GM12878 (cell line): ENCODE results near the gene OPTC. TPM values are rescaled to one million over a fixed set of nuclear protein-coding genes. Genes with fewer than 3 reads are reported as not detected.

ENCODE experiments used
- ATAC-seq: fragments of 200-7000 bp; cut with Tn5 transposase; 3 replicates; pipeline ENCODE4 v1.9.1; 2020; ENCODE audit warnings: mild to moderate bottlenecking, moderate library complexity
- BruUV-seq: library from RNA; stranded (reverse); fragments of 400-500 nt; replicated peaks from 2 replicates; lab custom pipeline; 2021; lab: Mats Ljungman, UMichigan
- CTCF ChIA-PET: fragments of 300-600 bp; sonication (Branson Sonifier 250); formaldehyde crosslinking; extraction: SDS; loops from one replicate; lab custom pipeline; 2021; ENCODE audit warnings: inconsistent platforms; lab: Yijun Ruan, JAX
- POLR2A ChIA-PET: fragments of 350-600 bp; formaldehyde crosslinking; extraction: SDS; loops from one replicate; lab custom pipeline; 2021; ENCODE audit warnings: inconsistent platforms; lab: Charles Lee
- RAD21 ChIA-PET: fragments of 300-600 bp; sonication (Branson Sonifier 250); formaldehyde crosslinking; loops from one replicate; lab custom pipeline; 2023; ENCODE audit warnings: antibody characterized with exemption; ENCODE audit not compliant: unreplicated experiment; lab: Charles Lee
- SMC1A ChIA-PET: fragments of 300-600 bp; sonication (Branson Sonifier 250); formaldehyde crosslinking; loops from one replicate; lab custom pipeline; 2023; ENCODE audit not compliant: unreplicated experiment, uncharacterized antibody; lab: Charles Lee
- DNase-seq: peaks from one replicate; pipeline ENCODE4 v3.0.0-alpha.2; 2011; ENCODE audit warnings: low read depth, low spot score
- FAIRE-seq: peaks from 3 replicates; lab custom pipeline; 2011; peaks lifted over from hg19 to GRCh38; lab: Jason Lieb, UNC
- H2AFZ ChIP-seq: 2 replicates; pipeline ENCODE4 v1.6.0; 2011; ENCODE audit warnings: low read depth, low read length, control low read depth; ENCODE audit not compliant: control insufficient read depth
- H3K27ac ChIP-seq: 2 replicates; pipeline ENCODE4 v1.5.1; 2011; ENCODE audit warnings: control low read depth; ENCODE audit not compliant: control insufficient read depth, insufficient read depth
- H3K27me3 ChIP-seq, 2 experiments: replicated peaks in 1 of 2; 2 replicates each; pipeline versions ENCODE4 v1.6.0 to v1.6.1; 2011; ENCODE audit warnings: low read length in 1 of 2; ENCODE audit not compliant: control insufficient read depth in 2 of 2, insufficient read depth in 2 of 2
- H3K36me3 ChIP-seq, 2 experiments: 2 replicates each; pipeline ENCODE4 v1.5.1; 2011; ENCODE audit warnings: low read length in 1 of 2; ENCODE audit not compliant: control insufficient read depth in 2 of 2, insufficient read depth in 2 of 2
- H3K4me1 ChIP-seq: 2 replicates; pipeline ENCODE4 v1.6.1; 2011; ENCODE audit warnings: mild to moderate bottlenecking, low read length, moderate library complexity, mixed read lengths; ENCODE audit not compliant: control insufficient read depth, insufficient read depth
- H3K4me2 ChIP-seq: 2 replicates; pipeline ENCODE4 v1.6.0; 2011; ENCODE audit warnings: control low read depth; ENCODE audit not compliant: control insufficient read depth, insufficient read depth
- H3K4me3 ChIP-seq: fragments of 200-600 bp; sonication (generic); 2 replicates; pipeline ENCODE4 v1.5.1; 2016
- H3K79me2 ChIP-seq: 2 replicates; pipeline ENCODE4 v1.6.0; 2011; ENCODE audit warnings: low read length; ENCODE audit not compliant: control insufficient read depth, insufficient read depth
- H3K9ac ChIP-seq: 2 replicates; pipeline ENCODE4 v1.8.0; 2011; ENCODE audit warnings: low read length, control low read depth, mixed read lengths; ENCODE audit not compliant: control insufficient read depth, insufficient read depth
- H3K9me3 ChIP-seq: replicated peaks from 3 replicates; pipeline ENCODE4 v1.5.1; 2011; ENCODE audit warnings: mild to moderate bottlenecking, low read length; ENCODE audit not compliant: control insufficient read depth, insufficient read depth
- H4K20me1 ChIP-seq: 2 replicates; pipeline ENCODE4 v1.6.0; 2011; ENCODE audit not compliant: control insufficient read depth, insufficient read depth
- BCLAF1 ChIP-seq: fragments of 450-650 bp; IDR thresholded peaks from 2 replicates; pipeline ENCODE4 v1.6.1; 2017; ENCODE audit warnings: antibody characterized with exemption, mild to moderate bottlenecking, moderate library complexity
- CBX5 ChIP-seq: sonication (generic); IDR thresholded peaks from 2 replicates; pipeline ENCODE4 v1.6.1; 2016; ENCODE audit warnings: low read depth, moderate library complexity, mild to moderate bottlenecking, inconsistent platforms
- HDGF ChIP-seq: fragments of 450-650 bp; IDR thresholded peaks from 2 replicates; pipeline ENCODE4 v1.6.1; 2016; ENCODE audit warnings: antibody characterized with exemption
- MEF2A ChIP-seq: IDR thresholded peaks from 2 replicates; pipeline ENCODE4 v1.6.1; 2011; ENCODE audit warnings: low read depth, mild to moderate bottlenecking, low read length, moderate library complexity; ENCODE audit not compliant: insufficient read depth
- NR2C2 ChIP-seq: IDR thresholded peaks from 2 replicates; pipeline ENCODE4 v1.6.1; 2011; ENCODE audit warnings: borderline replicate concordance, low read depth; ENCODE audit not compliant: control insufficient read depth, insufficient read length
- PML ChIP-seq: IDR thresholded peaks from 2 replicates; pipeline ENCODE4 v1.6.1; 2012; ENCODE audit warnings: low read length, inconsistent platforms
- SMAD5 ChIP-seq: IDR thresholded peaks from 2 replicates; pipeline ENCODE4 v1.6.1; 2016; ENCODE audit warnings: antibody characterized with exemption, low read depth
- SREBF1 ChIP-seq: IDR thresholded peaks from 2 replicates; pipeline ENCODE4 v1.6.1; 2012; ENCODE audit warnings: mild to moderate bottlenecking, low read length
- YBX1 ChIP-seq: fragments of 450-650 bp; IDR thresholded peaks from 2 replicates; pipeline ENCODE4 v1.6.1; 2016; ENCODE audit warnings: antibody characterized with exemption
- ZBTB40 ChIP-seq: fragments of 450-650 bp; IDR thresholded peaks from 2 replicates; pipeline ENCODE4 v1.6.1; 2016; ENCODE audit warnings: mild to moderate bottlenecking, moderate library complexity, borderline replicate concordance
- ZNF274 ChIP-seq: IDR thresholded peaks from one replicate; pipeline ENCODE4 v1.8.0; 2011; ENCODE audit not compliant: insufficient read length, insufficient read depth
- WGBS: methylation state at CpG from one replicate; pipeline ENCODE4 v1.1.6; 2016; ENCODE audit warnings: low lambda C conversion rate; ENCODE audit not compliant: insufficient replicate concordance, insufficient coverage; ENCODE audit errors: missing lambda C conversion rate; 5-methylcytosine and 5-hydroxymethylcytosine counted together
- in situ Hi-C: fragments of 300-500 bp; cut with MboI; formaldehyde crosslinking; loops from 9 replicates; pipeline ENCODE4 v1.14.3; 2018; ENCODE audit warnings: mixed read lengths
- intact Hi-C: fragments of 100-400 bp; cut with micrococcal nuclease; formaldehyde crosslinking; loops from one replicate; pipeline ENCODE4 v1.14.2; 2022; ENCODE audit not compliant: unreplicated experiment
- polyA plus RNA-seq, 11 experiments: library from polyadenylated mRNA; depleted of rRNA in 4 of 11; unstranded in 6 of 11; stranded (reverse) in 5 of 11; fragments of >200 nt; fragmentation: Nextera tagmentation in 4 of 11; fragmentation: Illumina TruSeq in 1 of 11; extraction: Ambion mirVana in 4 of 11; extraction: Trizol in 1 of 11; gene quantifications; 1 replicate in 1 of 11; 2 replicates in 10 of 11; pipeline versions ENCODE4 v1.2.1 to v1.2.3, GENCODE V29; 2011 to 2016; ENCODE audit warnings: inconsistent platforms in 2 of 11, missing spikeins in 2 of 11, low read depth in 1 of 11
- total RNA-seq, 4 experiments: library from RNA; depleted of rRNA in 3 of 4; stranded (reverse); fragments of >200 nt in 3 of 4; fragmentation: Illumina TruSeq in 1 of 4; extraction: Trizol in 1 of 4; gene quantifications; 2 replicates each; pipeline versions ENCODE4 v1.2.1 to v1.2.3, GENCODE V29; 2013 to 2021

OPTC gene
- total and polyA plus RNA-seq, 10 of the 15 experiments (the other 5 are each of a cell fraction or from before 2014, with no cell fraction given), result not detected

GRCh38 chr1:203467550-203467921, 26.4 kb upstream of the OPTC start:
- intact Hi-C loops, result no loop called here
- ChIA-PET CTCF (interaction anchor here (0.6 to 7.3 kb wide), 3 partner anchors 19 to 321 kb away, joined by 3 to 82 read pairs (median 3); no protein-coding TSS in a partner anchor), POLR2A (no interaction called here), SMC1A (interaction anchor here (1.4 to 2.3 kb wide), 2 partner anchors 9 to 18 kb away, joined by 7 to 9 read pairs; no protein-coding TSS in a partner anchor), RAD21 (interaction anchor here (1.7 kb wide), 1 partner anchor 10 kb away, joined by 15 read pairs; no protein-coding TSS in a partner anchor)
- DNase-seq (no peak), FAIRE-seq (no peak), ATAC-seq (no peak)
- TF ChIP-seq SREBF1 (no peak), HDGF (no peak), NR2C2 (no peak)
- in situ Hi-C loops, result no loop called here
- BruUV-seq, result no TSS peak
- Histone ChIP-seq H3K4me3 (no peak overlapping the region), H3K4me1 (no peaks in the 10 kb centered on the region), H3K27ac (no peak overlapping the region), H3K79me2 (no peaks in the 10 kb centered on the region), H4K20me1 (no peaks in the 10 kb centered on the region), H3K36me3 (no peaks in the 10 kb centered on the region), H3K9me3 (no peaks in the 10 kb centered on the region), H2AFZ (no peak overlapping the region), H3K27me3 (peaks cover under 1 to 2% of the 10 kb centered on the region in 2 experiments; a peak in 2 of 4 replicates), H3K4me2 (no peak overlapping the region), H3K9ac (no peak overlapping the region)
- 54% methylated on average over 9 of the region's 9 CpGs for WGBS

GRCh38 chr1:203468326-203468725, 25.6 kb upstream of the OPTC start:
- ChIA-PET POLR2A (interaction anchor here (0.7 kb wide), 1 partner anchor 20 kb away, joined by 3 read pairs; no protein-coding TSS in a partner anchor), CTCF (interaction anchor here (1.2 kb wide), 1 partner anchor 200 kb away, joined by 4 read pairs; no protein-coding TSS in a partner anchor), SMC1A (interaction anchor here (1.4 kb wide), 1 partner anchor 18 kb away, joined by 7 read pairs; no protein-coding TSS in a partner anchor), RAD21 (no interaction called here)
- whole genome bisulfite sequencing, result 52% methylated on average over 2 of the region's 2 CpGs
- Histone ChIP-seq H3K4me3 (no peak overlapping the region), H2AFZ (no peak overlapping the region), H3K27ac (no peak overlapping the region), H3K9me3 (no peaks in the 10 kb centered on the region), H3K4me1 (no peaks in the 10 kb centered on the region), H3K9ac (no peak overlapping the region), H3K79me2 (no peaks in the 10 kb centered on the region), H3K4me2 (no peak overlapping the region), H4K20me1 (no peaks in the 10 kb centered on the region), H3K36me3 (no peaks in the 10 kb centered on the region), H3K27me3 (peaks cover 2 to 3% of the 10 kb centered on the region in 2 experiments; a peak in 2 of 4 replicates)
- in situ Hi-C loops, result no loop called here
- intact Hi-C loops, result no loop called here
- DNase-seq, result no peak
- BruUV-seq, result no TSS peak
- no peak for ATAC-seq
- no peak for FAIRE-seq
- TF ChIP-seq ZBTB40 (no peak), SMAD5 (no peak), ZNF274 (no peak), CBX5 (no peak), BCLAF1 (no peak), PML (no peak), MEF2A (no peak), YBX1 (no peak)
